Endothelial cell of umbilical vein (primary cell): ENCODE data around the gene KCTD5. TPM values are rescaled to one million over a fixed set of nuclear protein-coding genes. Genes with fewer than 3 reads are reported as not detected.

Source experiments
- BruUV-seq: library from RNA; stranded (reverse); fragments of 400-500 nt; replicated peaks from 2 replicates; lab custom pipeline; 2021; lab: Mats Ljungman, UMichigan
- CTCF ChIA-PET: fragments of 300-600, 350-600 bp; sonication (Branson Sonifier 250); formaldehyde crosslinking; loops from one replicate; lab custom pipeline; 2021; ENCODE audit warnings: antibody characterized with exemption, inconsistent platforms; lab: Charles Lee
- POLR2A ChIA-PET: fragments of 300-600, 350-600 bp; sonication (Branson Sonifier 250); formaldehyde crosslinking; loops from one replicate; lab custom pipeline; 2021; ENCODE audit warnings: antibody characterized with exemption, inconsistent platforms; lab: Charles Lee
- DNase-seq: peaks from one replicate; pipeline ENCODE4 v3.0.0-alpha.2; 2011; ENCODE audit warnings: low read depth, low spot score
- FAIRE-seq: peaks from 2 replicates; lab custom pipeline; 2011; peaks lifted over from hg19 to GRCh38; lab: Jason Lieb, UNC
- H2AFZ ChIP-seq: 2 replicates; pipeline ENCODE4 v1.6.0; 2012; ENCODE audit warnings: low read depth, low read length, control low read depth, inconsistent platforms
- H3K27ac ChIP-seq: 2 replicates; pipeline ENCODE4 v1.5.1; 2011; ENCODE audit warnings: low read depth, mild to moderate bottlenecking, control low read depth, low read length, moderate library complexity; ENCODE audit not compliant: insufficient read depth
- H3K27me3 ChIP-seq, 2 experiments: 2 replicates each; pipeline versions ENCODE4 v1.6.0 to v1.6.1; 2011; ENCODE audit warnings: low read length in 2 of 2, mixed read lengths in 1 of 2; ENCODE audit not compliant: control insufficient read depth in 2 of 2, insufficient read depth in 2 of 2
- H3K36me3 ChIP-seq, 2 experiments: 2 replicates in 1 of 2; 3 replicates in 1 of 2; pipeline ENCODE4 v1.5.1; 2011; ENCODE audit warnings: low read length in 2 of 2, mild to moderate bottlenecking in 1 of 2, moderate library complexity in 1 of 2; ENCODE audit not compliant: control insufficient read depth in 2 of 2, insufficient read depth in 2 of 2; ENCODE audit errors: extremely low read depth in 1 of 2
- H3K4me1 ChIP-seq: 3 replicates; pipeline ENCODE4 v1.5.1; 2011; ENCODE audit warnings: mild to moderate bottlenecking, low read length; ENCODE audit not compliant: control insufficient read depth, insufficient read depth; ENCODE audit errors: extremely low read depth
- H3K4me2 ChIP-seq: 2 replicates; pipeline ENCODE4 v1.6.1; 2011; ENCODE audit warnings: low read length, control low read depth, mixed read lengths; ENCODE audit not compliant: insufficient read depth
- H3K4me3 ChIP-seq, 3 experiments: fragments of 200-600 bp in 1 of 3; sonication (generic), shearing (Covaris generic) in 1 of 3; replicated peaks in 1 of 3; 2 replicates each; pipeline ENCODE4 v1.5.1; 2011 to 2016; ENCODE audit warnings: control low read depth in 3 of 3, low read length in 3 of 3, mild to moderate bottlenecking in 2 of 3, inconsistent platforms in 1 of 3, low read depth in 1 of 3, moderate library complexity in 1 of 3; ENCODE audit not compliant: insufficient read depth in 1 of 3
- H3K79me2 ChIP-seq: 2 replicates; pipeline ENCODE4 v1.6.0; 2012; ENCODE audit warnings: low read length, inconsistent platforms; ENCODE audit not compliant: control insufficient read depth, insufficient read depth
- H3K9ac ChIP-seq: replicated peaks from 2 replicates; pipeline ENCODE3; 2011; ENCODE audit warnings: low read length, control low read depth; ENCODE audit not compliant: insufficient read depth; ENCODE audit errors: extremely low read depth
- H3K9me1 ChIP-seq: replicated peaks from 3 replicates; pipeline ENCODE4 v1.6.0; 2011; ENCODE audit warnings: mild to moderate bottlenecking, low read length; ENCODE audit not compliant: control insufficient read depth, insufficient read depth; ENCODE audit errors: extremely low read depth
- H3K9me3 ChIP-seq: replicated peaks from 2 replicates; pipeline ENCODE4 v1.5.1; 2012; ENCODE audit warnings: low read length, inconsistent platforms; ENCODE audit not compliant: control insufficient read depth, insufficient read depth
- H4K20me1 ChIP-seq: replicated peaks from 2 replicates; pipeline ENCODE3; 2011; ENCODE audit warnings: mild to moderate bottlenecking, low read length; ENCODE audit not compliant: control insufficient read depth, insufficient read depth; ENCODE audit errors: extremely low read depth
- EZH2 ChIP-seq: IDR thresholded peaks from 2 replicates; pipeline ENCODE4 v1.6.1; 2012; ENCODE audit warnings: borderline replicate concordance, low read depth, mild to moderate bottlenecking, moderate library complexity, low read length, inconsistent platforms; ENCODE audit not compliant: severe bottlenecking
- FOS ChIP-seq: IDR thresholded peaks from 2 replicates; pipeline ENCODE4 v1.6.1; 2011; ENCODE audit warnings: mild to moderate bottlenecking, low read length, moderate library complexity, borderline replicate concordance; ENCODE audit not compliant: insufficient read depth
- GATA2 ChIP-seq: IDR thresholded peaks from 2 replicates; pipeline ENCODE4 v1.7.0; 2011; ENCODE audit warnings: low read depth, mild to moderate bottlenecking, moderate library complexity, mixed read lengths, low read length; ENCODE audit not compliant: insufficient read length, insufficient read depth
- JUN ChIP-seq: IDR thresholded peaks from 2 replicates; pipeline ENCODE4 v1.6.1; 2011; ENCODE audit warnings: borderline replicate concordance, low read depth; ENCODE audit not compliant: insufficient read length, insufficient read depth
- MYC ChIP-seq: IDR thresholded peaks from one replicate; pipeline ENCODE4 v1.6.1; 2011; ENCODE audit warnings: mild to moderate bottlenecking, low read depth, low read length
- POLR2A ChIP-seq: IDR thresholded peaks from 2 replicates; pipeline ENCODE4 v1.6.1; 2012; ENCODE audit warnings: low read depth, mild to moderate bottlenecking, control low read depth, low read length
- POLR2AphosphoS5 ChIP-seq: IDR thresholded peaks from 2 replicates; pipeline ENCODE4 v1.6.1; 2012; ENCODE audit warnings: low read depth, mild to moderate bottlenecking, control low read depth, low read length, moderate library complexity; ENCODE audit not compliant: insufficient read depth
- dilution Hi-C: fragments of 300-500 bp; cut with MboI; formaldehyde crosslinking; loops from one replicate; pipeline ENCODE4 v1.15.0; 2019; ENCODE audit warnings: low sequenced_read_pairs; ENCODE audit not compliant: extremely low pct_ligation_motif_present
- intact Hi-C: fragments of 100-400 bp; cut with micrococcal nuclease; formaldehyde crosslinking; loops from one replicate; pipeline ENCODE4 v1.10.0; 2022
- polyA plus RNA-seq, 4 experiments: library from polyadenylated mRNA; depleted of rRNA in 3 of 4; stranded (reverse) in 3 of 4; unstranded in 1 of 4; fragments of >200 nt; gene quantifications; 2 replicates each; pipeline versions ENCODE4 v1.2.1 to v1.2.3, GENCODE V29; 2011 to 2012; ENCODE audit warnings: missing spikeins in 1 of 4
- total RNA-seq: library from RNA; stranded (reverse); gene quantifications from 2 replicates; pipeline ENCODE4 v1.2.3, GENCODE V29; 2021
- TF ChIP-seq, protein P1 (sequence below): IDR thresholded peaks from 2 replicates; pipeline ENCODE4 v1.6.1; 2011; ENCODE audit not compliant: insufficient read depth, insufficient read length
- TF ChIP-seq, protein P2 (sequence below), 2 donors: IDR thresholded peaks; 1 replicate in 1 of 2; 2 replicates in 1 of 2; pipeline ENCODE4 v1.5.1; 2011; ENCODE audit warnings: low read length in 2 of 2, mild to moderate bottlenecking in 2 of 2, moderate library complexity in 2 of 2, control low read depth in 1 of 2, inconsistent platforms in 1 of 2, low read depth in 1 of 2; ENCODE audit not compliant: insufficient read depth in 1 of 2; ENCODE audit errors: extremely low read depth in 1 of 2

The KCTD5 gene
- total and polyA plus RNA-seq, 2 donors (not counting 3 experiments of a cell fraction or from before 2014, with no cell fraction given): 32.2 to 42.0 TPM

DNA sequence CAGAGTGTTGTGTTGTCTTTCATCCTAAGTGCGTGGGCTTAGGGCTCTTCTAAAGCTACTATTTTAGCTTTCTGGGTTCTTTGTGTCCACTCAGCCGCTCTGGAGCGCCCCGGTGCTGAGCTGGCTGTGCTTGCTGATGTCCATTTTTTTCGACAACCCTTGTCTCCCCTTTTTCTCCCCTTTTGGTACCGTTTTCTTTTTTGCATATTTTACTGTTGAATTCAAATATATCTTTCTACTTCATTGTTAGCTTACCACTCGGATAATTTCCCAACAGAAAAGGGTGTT lies 71.4 kb downstream of the KCTD5 start:
- Histone ChIP-seq H3K4me1 (peaks cover 26% of the 10 kb centered on the region), H3K4me3 (peak overlapping the region; percentile 91 to 96 (median 93)), H3K27me3 (no peaks in the 10 kb centered on the region), H3K79me2 (peaks cover 58% of the 10 kb centered on the region), H3K4me2 (peak overlapping the region; percentile 98), H2AFZ (no peak overlapping the region), H3K9me1 (no peaks in the 10 kb centered on the region), H3K36me3 (peaks cover 12 to 15% of the 10 kb centered on the region in 2 experiments), H3K27ac (peak overlapping the region; percentile 65), H4K20me1 (peaks cover 23% of the 10 kb centered on the region), H3K9me3 (no peaks in the 10 kb centered on the region), H3K9ac (peak overlapping the region; percentile 69)
- TF ChIP-seq POLR2A (no peak), GATA2 (no peak), FOS (no peak), JUN (no peak), MYC (no peak), EZH2 (no peak), POLR2AphosphoS5 (no peak)
- TF ChIP-seq, protein P1, sequence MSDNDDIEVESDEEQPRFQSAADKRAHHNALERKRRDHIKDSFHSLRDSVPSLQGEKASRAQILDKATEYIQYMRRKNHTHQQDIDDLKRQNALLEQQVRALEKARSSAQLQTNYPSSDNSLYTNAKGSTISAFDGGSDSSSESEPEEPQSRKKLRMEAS: no peak
- TF ChIP-seq, protein P2, sequence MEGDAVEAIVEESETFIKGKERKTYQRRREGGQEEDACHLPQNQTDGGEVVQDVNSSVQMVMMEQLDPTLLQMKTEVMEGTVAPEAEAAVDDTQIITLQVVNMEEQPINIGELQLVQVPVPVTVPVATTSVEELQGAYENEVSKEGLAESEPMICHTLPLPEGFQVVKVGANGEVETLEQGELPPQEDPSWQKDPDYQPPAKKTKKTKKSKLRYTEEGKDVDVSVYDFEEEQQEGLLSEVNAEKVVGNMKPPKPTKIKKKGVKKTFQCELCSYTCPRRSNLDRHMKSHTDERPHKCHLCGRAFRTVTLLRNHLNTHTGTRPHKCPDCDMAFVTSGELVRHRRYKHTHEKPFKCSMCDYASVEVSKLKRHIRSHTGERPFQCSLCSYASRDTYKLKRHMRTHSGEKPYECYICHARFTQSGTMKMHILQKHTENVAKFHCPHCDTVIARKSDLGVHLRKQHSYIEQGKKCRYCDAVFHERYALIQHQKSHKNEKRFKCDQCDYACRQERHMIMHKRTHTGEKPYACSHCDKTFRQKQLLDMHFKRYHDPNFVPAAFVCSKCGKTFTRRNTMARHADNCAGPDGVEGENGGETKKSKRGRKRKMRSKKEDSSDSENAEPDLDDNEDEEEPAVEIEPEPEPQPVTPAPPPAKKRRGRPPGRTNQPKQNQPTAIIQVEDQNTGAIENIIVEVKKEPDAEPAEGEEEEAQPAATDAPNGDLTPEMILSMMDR (IDR thresholded peaks at IDR 0.05; ENCODE audit: extremely low read depth in 1 of 2, insufficient read depth in 1 of 2, low read depth in 1 of 2, low read length in 2 of 2): no peak
- CTCF ChIA-PET: interaction anchor here (1.5 kb wide), 1 partner anchor 85 kb away, joined by 4 read pairs; no protein-coding TSS in a partner anchor
- POLR2A ChIA-PET: no interaction called here
- dilution Hi-C loops: no loop called here
- BruUV-seq: no TSS peak
- FAIRE-seq (no peak), DNase-seq (no peak)
- intact Hi-C loops: loop anchor here (5.0 kb wide), 1 partner anchor 749 kb away; the partner anchor contains the start of gene CLUAP1
